A673 (cell line): ENCODE measurements around the gene LAMA2.

Experiments used
- EZH2 ChIP-seq: fragments of 200-600 bp; sonication (generic); IDR thresholded peaks from 2 replicates; pipeline ENCODE4 v1.6.1; 2017; ENCODE audit warnings: borderline replicate concordance, low read depth, mild to moderate bottlenecking, mixed read lengths, antibody characterized with exemption, low read length; ENCODE audit not compliant: poor library complexity, severe bottlenecking
- TF ChIP-seq, protein P1 (sequence below): fragments of 300-800, 200-600 bp; sonication (generic); conservative IDR thresholded peaks from 2 replicates; pipeline ENCODE4 v1.5.1; 2017; ENCODE audit warnings: low read depth, mild to moderate bottlenecking, antibody characterized with exemption, low read length, moderate library complexity, mixed read lengths

GRCh38 chr6:129486327-129486726 lies 603.4 kb downstream of the LAMA2 start:
- TF ChIP-seq, protein P1, sequence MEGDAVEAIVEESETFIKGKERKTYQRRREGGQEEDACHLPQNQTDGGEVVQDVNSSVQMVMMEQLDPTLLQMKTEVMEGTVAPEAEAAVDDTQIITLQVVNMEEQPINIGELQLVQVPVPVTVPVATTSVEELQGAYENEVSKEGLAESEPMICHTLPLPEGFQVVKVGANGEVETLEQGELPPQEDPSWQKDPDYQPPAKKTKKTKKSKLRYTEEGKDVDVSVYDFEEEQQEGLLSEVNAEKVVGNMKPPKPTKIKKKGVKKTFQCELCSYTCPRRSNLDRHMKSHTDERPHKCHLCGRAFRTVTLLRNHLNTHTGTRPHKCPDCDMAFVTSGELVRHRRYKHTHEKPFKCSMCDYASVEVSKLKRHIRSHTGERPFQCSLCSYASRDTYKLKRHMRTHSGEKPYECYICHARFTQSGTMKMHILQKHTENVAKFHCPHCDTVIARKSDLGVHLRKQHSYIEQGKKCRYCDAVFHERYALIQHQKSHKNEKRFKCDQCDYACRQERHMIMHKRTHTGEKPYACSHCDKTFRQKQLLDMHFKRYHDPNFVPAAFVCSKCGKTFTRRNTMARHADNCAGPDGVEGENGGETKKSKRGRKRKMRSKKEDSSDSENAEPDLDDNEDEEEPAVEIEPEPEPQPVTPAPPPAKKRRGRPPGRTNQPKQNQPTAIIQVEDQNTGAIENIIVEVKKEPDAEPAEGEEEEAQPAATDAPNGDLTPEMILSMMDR, result no peak
- no peak for TF ChIP-seq EZH2
